ENCODE measurements around the gene TECTA.
"Not testable (repeated sequence)": the region's sequence is repeated elsewhere in the genome, so short reads cannot be mapped to it uniquely, and the experiment has no call there.

TECTA gene

GRCh38 chr11:121154486-121155314 lies 53.7 kb downstream of the TECTA start:
- DNase-seq: no peak
- in situ Hi-C loops (cut with MboI; ENCODE audit: low pct_unique_long_range_greater_than_20kb, low sequenced_read_pairs): no loop called here

DNA sequence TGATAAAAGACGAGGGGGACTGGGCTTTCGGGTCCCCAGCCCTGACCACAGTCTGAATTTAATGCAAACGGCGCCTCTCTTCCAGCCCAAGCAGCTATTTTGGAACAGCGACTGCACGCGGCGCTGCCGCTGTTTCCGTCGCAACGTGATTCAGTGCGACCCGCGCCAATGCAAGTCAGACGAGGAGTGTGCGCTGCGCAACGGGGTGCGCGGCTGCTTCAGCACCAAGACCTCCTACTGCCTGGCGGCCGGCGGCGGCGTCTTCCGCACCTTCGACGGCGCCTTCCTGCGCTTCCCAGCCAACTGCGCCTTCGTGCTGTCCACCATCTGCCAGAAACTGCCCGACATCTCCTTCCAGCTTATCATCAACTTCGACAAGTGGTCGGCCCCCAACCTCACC lies 56.7 kb downstream of the TECTA start:
- in situ Hi-C loops (cut with MboI; ENCODE audit: low pct_unique_long_range_greater_than_20kb, low sequenced_read_pairs): no loop called here
- no peak for DNase-seq

GRCh38 chr11:121159741-121160140 lies 58.7 kb downstream of the TECTA start:
- DNase-seq: no peak
- in situ Hi-C loops (cut with MboI; ENCODE audit: low pct_unique_long_range_greater_than_20kb, low sequenced_read_pairs): no loop called here

DNA sequence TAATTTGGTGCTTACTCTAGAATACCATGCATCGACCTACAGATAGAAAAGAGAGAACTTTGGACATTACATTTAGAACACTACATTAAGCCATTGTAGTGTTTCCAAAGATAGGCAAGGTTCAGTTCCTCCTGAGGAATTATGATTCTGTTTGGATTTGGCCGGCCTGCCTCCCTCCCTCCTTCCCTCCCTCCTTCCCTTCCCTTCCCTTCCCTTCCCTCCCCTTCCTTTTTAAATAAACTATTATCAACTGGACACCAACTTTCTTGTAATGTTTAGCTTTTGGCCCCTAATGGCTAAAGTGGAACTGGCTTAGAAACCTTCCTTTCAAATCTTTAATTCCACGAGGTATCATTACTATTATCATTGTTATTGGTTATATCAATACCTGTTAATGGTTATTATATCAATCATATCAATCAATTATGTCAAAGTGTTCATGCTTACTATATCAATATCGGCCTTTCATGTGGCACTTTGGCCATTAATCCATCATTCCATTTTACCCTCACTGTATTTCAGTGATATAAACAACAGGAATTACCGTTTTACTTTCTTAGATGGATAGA lies 60.4 kb downstream of the TECTA start:
- no peak for DNase-seq
- in situ Hi-C loops (cut with MboI; ENCODE audit: low pct_unique_long_range_greater_than_20kb, low sequenced_read_pairs): no loop called here

DNA sequence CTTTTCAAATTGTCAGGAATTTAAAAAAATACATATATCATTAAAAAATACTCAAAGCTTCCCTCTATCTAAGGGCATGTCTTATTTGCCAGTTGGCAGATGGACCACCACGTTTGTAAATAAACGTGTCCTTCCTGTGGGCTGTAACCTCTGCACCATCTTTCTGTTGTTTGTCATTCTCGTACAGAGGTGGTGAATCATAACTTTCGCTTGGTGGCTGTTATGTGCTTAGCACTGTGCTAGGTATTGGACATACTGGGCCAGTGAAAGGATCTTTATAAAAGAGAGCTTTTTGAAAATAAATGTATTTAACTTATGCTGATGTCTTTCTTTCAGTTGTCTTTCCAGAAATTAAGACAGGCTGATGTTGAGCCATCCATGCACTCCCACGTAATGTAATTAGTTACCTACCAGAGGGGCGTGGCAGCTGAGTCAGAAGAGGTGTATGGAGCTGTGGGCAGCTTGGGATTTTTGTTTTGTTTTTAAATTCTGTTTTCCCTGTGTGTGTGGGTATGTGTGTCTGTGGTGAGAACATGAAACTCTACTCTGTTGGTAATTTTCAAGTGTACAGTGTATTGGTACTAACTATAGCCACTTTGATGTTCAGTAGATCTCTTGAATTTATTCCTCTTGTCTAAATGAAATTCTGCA lies 62.7 kb downstream of the TECTA start:
- in situ Hi-C loops (cut with MboI; ENCODE audit: low pct_unique_long_range_greater_than_20kb, low sequenced_read_pairs): no loop called here
- DNase-seq: no peak

DNA sequence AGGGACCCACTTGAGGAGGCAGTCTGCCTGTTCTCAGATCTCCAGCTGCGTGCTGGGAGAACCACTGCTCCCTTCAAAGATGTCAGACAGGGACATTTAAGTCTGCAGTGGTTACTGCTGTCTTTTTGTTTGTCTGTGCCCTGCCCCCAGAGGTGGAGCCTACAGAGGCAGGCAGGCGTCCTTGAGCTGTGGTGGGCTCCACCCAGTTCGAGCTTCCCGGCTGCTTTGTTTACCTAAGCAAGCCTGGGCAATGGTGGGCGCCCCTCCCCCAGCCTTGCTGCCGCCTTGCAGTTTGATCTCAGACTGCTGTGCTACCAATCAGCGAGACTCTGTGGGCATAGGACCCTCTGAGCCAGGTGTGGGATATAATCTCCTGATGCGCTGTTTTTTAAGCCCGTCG lies 76.6 kb downstream of the TECTA start:
- DNase-seq; in situ Hi-C loops (cut with MboI; ENCODE audit: low pct_unique_long_range_greater_than_20kb, low sequenced_read_pairs): not testable (repeated sequence)

DNA sequence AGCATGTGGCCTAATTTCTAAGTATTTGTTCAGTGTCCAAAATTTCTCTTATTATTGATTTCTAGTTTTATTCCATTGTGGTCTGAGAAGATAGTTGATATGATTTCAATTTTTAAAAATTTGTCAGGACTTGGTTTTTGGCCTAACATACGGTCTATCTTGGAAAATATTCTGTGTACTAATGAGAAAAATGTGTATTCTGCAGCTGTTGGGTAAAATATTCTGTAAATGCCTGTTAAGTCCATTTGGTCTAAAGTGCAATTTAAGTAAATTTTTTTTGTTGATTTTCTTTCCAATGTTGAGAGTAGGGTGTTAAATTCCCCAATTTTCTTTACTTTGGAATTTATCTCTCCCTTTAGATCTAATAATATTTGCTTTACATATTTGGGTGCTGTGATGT lies 78.3 kb downstream of the TECTA start:
- DNase-seq: no peak
- in situ Hi-C loops (cut with MboI; ENCODE audit: low pct_unique_long_range_greater_than_20kb, low sequenced_read_pairs): no loop called here

DNA sequence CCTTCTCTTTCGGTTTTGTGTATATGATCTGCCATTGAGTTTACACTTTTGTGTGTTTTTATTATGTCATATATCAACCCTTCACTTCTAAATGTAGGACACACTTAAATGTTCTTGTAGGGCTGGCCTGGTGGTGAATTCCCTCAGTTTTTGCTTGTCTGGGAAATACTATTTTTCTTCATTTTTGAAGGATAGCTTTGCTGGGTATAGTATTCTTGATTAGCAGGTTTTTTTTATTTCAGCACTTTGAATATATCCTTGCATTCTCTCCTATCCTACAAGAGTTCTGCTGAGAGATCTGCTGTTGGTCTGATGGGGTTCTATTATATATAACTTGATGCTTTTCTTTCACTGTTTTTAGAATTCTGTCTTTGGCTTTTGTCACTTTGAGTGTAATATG lies 79.1 kb downstream of the TECTA start:
- no peak for DNase-seq
- in situ Hi-C loops (cut with MboI; ENCODE audit: low pct_unique_long_range_greater_than_20kb, low sequenced_read_pairs): no loop called here

DNA sequence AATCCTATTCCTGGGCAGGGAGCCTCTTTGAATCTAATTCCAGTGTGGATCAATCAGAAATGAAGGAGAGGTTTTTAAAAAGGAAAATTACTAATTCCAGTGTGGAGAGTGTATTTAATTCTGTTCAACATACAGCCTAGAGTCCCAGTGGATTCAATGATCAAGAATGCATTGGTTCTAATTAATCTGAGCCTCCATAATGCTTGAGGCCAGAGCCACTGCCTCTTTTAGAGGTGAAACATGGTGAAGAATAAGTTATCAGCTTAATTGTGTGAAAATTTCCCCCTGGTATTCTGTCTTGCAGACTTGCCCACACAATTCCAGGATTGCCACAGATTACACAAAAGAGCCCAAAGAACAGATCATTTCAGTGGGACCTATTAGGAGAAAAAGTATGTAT lies 87.7 kb downstream of the TECTA start:
- in situ Hi-C loops (cut with MboI; ENCODE audit: low pct_unique_long_range_greater_than_20kb, low sequenced_read_pairs): no loop called here

GRCh38 chr11:121191818-121192217 lies 90.8 kb downstream of the TECTA start:
- in situ Hi-C loops (cut with MboI; ENCODE audit: low pct_unique_long_range_greater_than_20kb, low sequenced_read_pairs): no loop called here
- DNase-seq: no peak

More for the DNA sequence above, 87.7 kb downstream of the TECTA start:
- no peak for DNase-seq

GRCh38 chr11:121194731-121195596 lies 93.9 kb downstream of the TECTA start:
- in situ Hi-C loops (cut with MboI; ENCODE audit: low pct_unique_long_range_greater_than_20kb, low sequenced_read_pairs): no loop called here
- peak; percentile 63 for DNase-seq

GRCh38 chr11:121198491-121198890 lies 97.4 kb downstream of the TECTA start:
- no peak for DNase-seq
- in situ Hi-C loops (cut with MboI; ENCODE audit: low pct_unique_long_range_greater_than_20kb, low sequenced_read_pairs): no loop called here

DNA sequence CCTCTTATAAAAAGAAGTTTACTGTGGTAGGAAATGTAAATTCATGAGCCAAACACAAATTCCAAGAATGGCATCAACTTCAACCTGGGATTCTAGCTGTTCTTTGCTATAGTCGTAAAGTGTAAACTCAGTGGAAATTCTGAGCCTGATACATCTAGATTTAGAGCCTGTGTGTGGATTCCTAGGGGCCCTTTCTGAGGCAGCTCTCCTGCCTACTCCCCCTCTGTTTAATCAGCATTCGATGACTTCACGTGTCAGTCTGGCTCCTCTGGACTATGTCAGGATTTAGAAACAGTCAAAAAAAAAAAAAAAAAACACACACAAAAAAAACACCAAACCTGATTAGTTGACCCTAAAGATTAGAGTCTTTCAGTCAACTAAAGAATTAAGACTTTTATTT lies 98.5 kb downstream of the TECTA start:
- no peak for DNase-seq
- in situ Hi-C loops (cut with MboI; ENCODE audit: low pct_unique_long_range_greater_than_20kb, low sequenced_read_pairs): no loop called here

GRCh38 chr11:121206810-121207209 lies 105.8 kb downstream of the TECTA start:
- in situ Hi-C loops (cut with MboI; ENCODE audit: low pct_unique_long_range_greater_than_20kb, low sequenced_read_pairs): no loop called here
- DNase-seq: no peak

DNA sequence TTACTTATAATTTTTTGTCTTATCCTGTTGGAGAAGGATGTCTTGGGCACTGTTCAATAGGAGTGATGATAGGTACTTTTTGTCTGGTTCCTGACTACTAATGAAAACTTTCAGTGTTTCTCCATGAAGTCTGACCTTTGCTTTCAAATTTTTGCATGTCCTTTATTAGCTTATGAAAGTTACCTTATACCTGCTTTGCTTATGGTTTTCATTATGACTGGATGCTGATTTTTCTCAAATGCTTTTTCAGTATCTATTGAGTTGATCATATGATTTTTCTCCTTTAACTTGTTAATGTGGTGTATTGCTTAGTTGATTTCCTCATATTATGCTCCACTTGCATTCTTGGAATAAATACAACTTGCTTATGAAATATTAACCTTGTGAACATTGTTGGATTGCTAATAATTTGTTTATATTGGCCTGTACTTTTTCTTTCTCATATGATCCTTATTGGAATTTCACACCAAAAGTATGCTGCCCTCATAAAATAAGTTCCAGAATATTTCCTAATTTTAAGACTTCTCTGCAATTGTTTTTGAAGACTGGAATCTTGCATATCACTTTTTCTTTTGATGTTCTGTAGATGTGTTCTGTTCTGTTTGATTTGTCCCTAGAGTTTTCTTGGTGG lies 106.6 kb downstream of the TECTA start:
- no peak for DNase-seq
- in situ Hi-C loops (cut with MboI; ENCODE audit: low pct_unique_long_range_greater_than_20kb, low sequenced_read_pairs): no loop called here

DNA sequence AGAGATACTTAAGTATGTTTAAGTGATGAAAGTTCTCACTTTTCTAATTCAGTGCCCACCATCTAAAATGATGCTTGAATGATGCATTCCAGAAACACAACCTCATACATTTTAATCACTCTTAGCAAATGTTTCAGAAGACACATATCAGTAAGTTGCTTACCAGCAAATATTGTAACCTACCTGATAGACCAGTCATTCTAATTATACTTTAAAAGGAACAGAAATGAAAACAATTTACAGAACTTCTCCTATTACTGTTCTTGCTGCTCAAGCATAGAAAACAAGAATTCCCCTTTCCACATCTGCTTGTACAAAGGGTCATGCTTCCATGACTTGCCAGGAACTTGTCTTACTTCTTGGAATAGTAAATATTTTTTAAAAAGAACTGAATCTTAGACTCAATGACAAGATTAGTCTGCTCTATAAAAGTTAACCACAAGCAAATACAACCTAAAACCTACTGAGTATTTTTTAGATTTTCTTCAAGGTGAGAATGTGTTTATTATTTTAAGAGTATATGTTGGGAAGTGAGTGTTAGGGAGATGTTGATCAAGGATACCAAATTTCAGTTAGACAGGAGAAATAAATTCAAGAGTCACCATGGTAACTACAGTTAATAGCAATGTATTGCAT lies 109.5 kb downstream of the TECTA start:
- in situ Hi-C loops (cut with MboI; ENCODE audit: low pct_unique_long_range_greater_than_20kb, low sequenced_read_pairs): no loop called here
- no peak for DNase-seq

- no peak for DNase-seq
- in situ Hi-C loops (cut with MboI; ENCODE audit: low pct_unique_long_range_greater_than_20kb, low sequenced_read_pairs): no loop called here
Observed at GRCh38 chr11:121211626-121212025, 110.6 kb downstream of the TECTA start.

DNA sequence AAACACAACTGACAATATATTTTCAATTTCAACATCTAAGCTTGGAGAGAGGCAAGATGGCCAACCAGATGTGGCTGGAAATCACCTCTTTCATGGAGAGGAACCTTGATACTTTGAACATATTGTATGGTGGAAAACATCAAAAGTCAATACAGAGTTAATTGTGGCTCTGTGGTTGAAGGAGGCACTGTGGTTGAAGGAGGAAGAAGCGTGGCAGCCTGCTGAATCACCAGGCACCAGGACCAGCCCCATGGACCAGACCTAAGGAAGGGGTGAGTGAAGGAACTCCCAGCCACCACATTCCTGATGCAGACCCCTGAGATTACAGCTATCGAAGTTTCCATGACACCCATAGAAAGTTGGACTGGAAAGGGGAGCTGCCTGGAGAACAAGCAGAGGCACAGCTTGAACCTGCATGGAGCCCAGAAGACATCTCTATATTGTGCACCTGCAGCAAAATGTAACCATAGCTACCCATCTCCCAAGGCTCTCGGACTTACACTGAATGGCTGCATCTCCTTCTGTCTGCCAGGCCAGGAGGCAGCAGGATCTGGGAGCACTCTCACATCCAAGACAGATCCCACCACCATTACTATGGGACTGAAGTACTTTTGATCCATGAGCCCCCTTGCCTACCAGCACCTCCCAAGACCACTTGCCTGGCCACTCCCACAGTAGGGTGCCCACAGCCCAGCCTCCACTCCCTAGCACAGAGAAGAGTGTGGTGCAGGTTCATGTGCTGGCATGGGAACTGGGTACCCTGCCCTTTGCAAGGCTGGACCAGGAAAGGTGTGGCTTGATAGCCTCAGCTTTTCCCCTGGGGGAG lies 111.7 kb downstream of the TECTA start:
- in situ Hi-C loops (cut with MboI; ENCODE audit: low pct_unique_long_range_greater_than_20kb, low sequenced_read_pairs): no loop called here
- DNase-seq: no peak
